ENCODE data around the gene EMILIN2. TPM values are rescaled to one million over a fixed set of nuclear protein-coding genes. Genes with fewer than 3 reads are reported as not detected.

Gene EMILIN2
- total and polyA plus RNA-seq, 2 of the 13 experiments (the other 11 are each of a cell fraction or from before 2014, with no cell fraction given): 7.6 to 8.2 TPM

DNA sequence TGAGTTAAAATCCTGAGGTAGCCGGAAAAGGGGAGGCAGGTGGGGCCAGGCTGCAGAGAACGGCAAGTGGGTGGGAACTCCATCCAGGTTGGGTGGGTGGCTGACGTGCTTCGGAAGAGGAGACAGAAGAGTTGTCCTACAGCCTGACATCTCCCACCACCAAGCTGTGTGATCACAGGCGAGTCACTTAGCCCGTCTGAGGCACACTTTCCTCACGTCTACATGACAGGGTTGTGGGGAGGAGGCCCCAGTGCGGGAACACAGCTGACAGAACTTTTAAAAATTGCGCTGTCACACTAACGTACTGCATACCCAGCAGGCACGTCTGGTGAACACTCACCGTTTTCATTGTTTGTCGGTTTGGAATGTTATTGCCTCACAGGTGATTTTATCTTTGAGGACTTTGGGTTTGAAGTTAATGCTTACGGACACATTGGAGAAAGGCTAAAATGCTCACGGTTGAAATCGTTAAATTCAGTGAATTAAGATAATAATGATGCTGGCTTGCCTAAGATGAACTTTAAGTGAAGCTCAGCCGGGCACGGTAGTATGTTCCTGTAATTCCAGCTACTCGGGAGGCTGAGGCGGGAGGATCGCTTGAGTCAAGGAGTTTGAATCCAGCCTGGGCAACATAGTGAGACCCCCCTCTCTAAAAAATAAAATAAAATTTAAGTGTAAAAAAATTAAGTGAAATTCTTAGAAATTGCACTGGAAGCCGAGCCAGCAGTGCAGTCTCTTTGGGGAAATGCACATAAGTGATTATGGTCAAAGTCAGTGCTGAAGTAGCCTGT, 8.9 kb downstream of the EMILIN2 start (continued):
- TF ChIP-seq HNRNPL (IDR thresholded peaks at IDR 0.05; ENCODE audit: low read depth, low read length) (no peak), ZNF441 (CRISPR knock-in tag; IDR thresholded peaks at IDR 0.05; ENCODE audit: borderline replicate concordance) (no peak), PATZ1 (CRISPR knock-in tag; IDR thresholded peaks at IDR 0.05) (no peak), ZNF629 (CRISPR knock-in tag; conservative IDR thresholded peaks at IDR 0.05) (no peak), CCAR2 (optimal IDR thresholded peaks at IDR 0.05; ENCODE audit: low read depth, low read length) (no peak), ZNF768 (CRISPR knock-in tag; IDR thresholded peaks at IDR 0.05) (peak; percentile 58), PCBP1 (IDR thresholded peaks at IDR 0.05; ENCODE audit: borderline replicate concordance, low read depth, low read length) (no peak), RNF2 (conservative IDR thresholded peaks at IDR 0.05; ENCODE audit: low read depth) (no peak; the same call in 1 of the 2 replicates), SAP130 (CRISPR knock-in tag; IDR thresholded peaks at IDR 0.05; ENCODE audit: low read depth) (peak; percentile 42), ZFX (CRISPR knock-in tag; IDR thresholded peaks at IDR 0.05; ENCODE audit: low read depth) (no peak), THAP9 (CRISPR knock-in tag; IDR thresholded peaks at IDR 0.05; ENCODE audit: borderline replicate concordance) (no peak), CCDC6 (CRISPR knock-in tag; IDR thresholded peaks at IDR 0.05) (no peak), SOX13 (IDR thresholded peaks at IDR 0.05) (no peak), SOX13 (CRISPR knock-in tag; conservative IDR thresholded peaks at IDR 0.05 in 1 of 2, IDR thresholded peaks at IDR 0.05 in 1 of 2) (peak in 1 of 2 experiments; percentile 27; a peak in 1 of 4 replicates), NKX3-1 (CRISPR knock-in tag; IDR thresholded peaks at IDR 0.05) (no peak), SMC3 (IDR thresholded peaks at IDR 0.05; ENCODE audit: low read length) (no peak), PHF8 (CRISPR knock-in tag; IDR thresholded peaks at IDR 0.05) (no peak), NCOR1 (IDR thresholded peaks at IDR 0.05; ENCODE audit: borderline replicate concordance, low read length) (0 out of 2 replicates have a peak, but pooled peaks have one; percentile 18), HNRNPUL1 (IDR thresholded peaks at IDR 0.05; ENCODE audit: low read depth, low read length) (no peak), TBP (CRISPR knock-in tag; IDR thresholded peaks at IDR 0.05) (no peak), RAD51 (IDR thresholded peaks at IDR 0.05; ENCODE audit: borderline replicate concordance) (no peak), ZNF549 (CRISPR knock-in tag; IDR thresholded peaks at IDR 0.05) (no peak)
- TF ChIP-seq, protein P1, sequence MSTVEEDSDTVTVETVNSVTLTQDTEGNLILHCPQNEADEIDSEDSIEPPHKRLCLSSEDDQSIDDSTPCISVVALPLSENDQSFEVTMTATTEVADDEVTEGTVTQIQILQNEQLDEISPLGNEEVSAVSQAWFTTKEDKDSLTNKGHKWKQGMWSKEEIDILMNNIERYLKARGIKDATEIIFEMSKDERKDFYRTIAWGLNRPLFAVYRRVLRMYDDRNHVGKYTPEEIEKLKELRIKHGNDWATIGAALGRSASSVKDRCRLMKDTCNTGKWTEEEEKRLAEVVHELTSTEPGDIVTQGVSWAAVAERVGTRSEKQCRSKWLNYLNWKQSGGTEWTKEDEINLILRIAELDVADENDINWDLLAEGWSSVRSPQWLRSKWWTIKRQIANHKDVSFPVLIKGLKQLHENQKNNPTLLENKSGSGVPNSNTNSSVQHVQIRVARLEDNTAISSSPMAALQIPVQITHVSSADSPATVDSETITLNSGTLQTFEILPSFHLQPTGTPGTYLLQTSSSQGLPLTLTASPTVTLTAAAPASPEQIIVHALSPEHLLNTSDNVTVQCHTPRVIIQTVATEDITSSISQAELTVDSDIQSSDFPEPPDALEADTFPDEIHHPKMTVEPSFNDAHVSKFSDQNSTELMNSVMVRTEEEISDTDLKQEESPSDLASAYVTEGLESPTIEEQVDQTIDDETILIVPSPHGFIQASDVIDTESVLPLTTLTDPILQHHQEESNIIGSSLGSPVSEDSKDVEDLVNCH (CRISPR knock-in tag; IDR thresholded peaks at IDR 0.05): no peak

All from HepG2 (cell line).